IMR-90 (cell line): ENCODE measurements around the gene VPS8. TPM values are rescaled to one million over a fixed set of nuclear protein-coding genes. Genes with fewer than 3 reads are reported as not detected.

Experiments used
- ATAC-seq: fragments of 200-7000 bp; cut with Tn5 transposase; 2 replicates; pipeline ENCODE4 v1.9.1; 2020; ENCODE audit warnings: low read depth, mild to moderate bottlenecking, moderate library complexity
- BruUV-seq: library from RNA; stranded (reverse); fragments of 400-500 nt; replicated peaks from 2 replicates; lab custom pipeline; 2021; lab: Mats Ljungman, UMichigan
- CTCF ChIA-PET: fragments of 300-600 bp; formaldehyde crosslinking; extraction: SDS; loops from one replicate; lab custom pipeline; 2021; ENCODE audit warnings: antibody characterized with exemption; lab: Yijun Ruan, JAX
- POLR2A ChIA-PET: fragments of 300-600 bp; sonication (Branson Sonifier 250); formaldehyde crosslinking; loops from one replicate; lab custom pipeline; 2022; ENCODE audit warnings: antibody characterized with exemption; ENCODE audit not compliant: unreplicated experiment; lab: Charles Lee
- DNase-seq: peaks from one replicate; pipeline ENCODE4 v3.0.0; 2013
- H2AFZ ChIP-seq: replicated peaks from 2 replicates; pipeline ENCODE3; 2013; ENCODE audit warnings: low read length, mild to moderate bottlenecking; ENCODE audit not compliant: poor library complexity
- H2AK5ac ChIP-seq: 2 replicates; pipeline ENCODE4 v1.6.1; 2013; ENCODE audit warnings: low read depth, low read length, inconsistent platforms
- H2AK9ac ChIP-seq: replicated peaks from 2 replicates; pipeline ENCODE3; 2013; ENCODE audit warnings: mild to moderate bottlenecking, low read depth, low read length, moderate library complexity; ENCODE audit not compliant: poor library complexity
- H2BK120ac ChIP-seq: 2 replicates; pipeline ENCODE4 v1.6.1; 2013; ENCODE audit warnings: low read depth, low read length, inconsistent platforms
- H2BK15ac ChIP-seq: 3 replicates; pipeline ENCODE4 v1.6.1; 2013; ENCODE audit warnings: low read depth, low read length, inconsistent platforms
- H2BK20ac ChIP-seq: 2 replicates; pipeline ENCODE4 v1.6.1; 2013; ENCODE audit warnings: low read depth, mild to moderate bottlenecking, inconsistent platforms, low read length, moderate library complexity
- H2BK5ac ChIP-seq: 2 replicates; pipeline ENCODE4 v1.6.1; 2013; ENCODE audit warnings: mild to moderate bottlenecking, low read depth, low read length, inconsistent platforms; ENCODE audit not compliant: poor library complexity, severe bottlenecking
- H3K14ac ChIP-seq: replicated peaks from 2 replicates; pipeline ENCODE4 v1.6.1; 2013; ENCODE audit warnings: low read depth, low read length, inconsistent platforms
- H3K18ac ChIP-seq: 2 replicates; pipeline ENCODE4 v1.6.1; 2013; ENCODE audit warnings: low read depth, low read length, control low read depth
- H3K23ac ChIP-seq: 2 replicates; pipeline ENCODE4 v1.6.1; 2013; ENCODE audit warnings: low read depth, low read length, inconsistent platforms
- H3K27ac ChIP-seq: 2 replicates; pipeline ENCODE4 v1.5.1; 2013; ENCODE audit warnings: mild to moderate bottlenecking, control low read depth, low read length; ENCODE audit not compliant: insufficient read depth
- H3K27me3 ChIP-seq: 2 replicates; pipeline ENCODE4 v1.6.1; 2013; ENCODE audit warnings: low read length; ENCODE audit not compliant: control insufficient read depth, insufficient read depth
- H3K36me3 ChIP-seq: 2 replicates; pipeline ENCODE4 v1.6.1; 2013; ENCODE audit warnings: low read length, mixed read lengths; ENCODE audit not compliant: control insufficient read depth, insufficient read depth
- H3K4ac ChIP-seq: 2 replicates; pipeline ENCODE4 v1.6.1; 2013; ENCODE audit warnings: low read depth, low read length, inconsistent platforms
- H3K4me1 ChIP-seq: 2 replicates; pipeline ENCODE4 v1.6.1; 2013; ENCODE audit warnings: low read length, mixed read lengths; ENCODE audit not compliant: control insufficient read depth, insufficient read depth
- H3K4me2 ChIP-seq: 2 replicates; pipeline ENCODE4 v1.6.1; 2013; ENCODE audit warnings: low read depth, mild to moderate bottlenecking, control low read depth, low read length, moderate library complexity
- H3K4me3 ChIP-seq: 2 replicates; pipeline ENCODE4 v1.5.1; 2013; ENCODE audit warnings: low read depth, mild to moderate bottlenecking, control low read depth, low read length, moderate library complexity; ENCODE audit not compliant: insufficient read depth
- H3K56ac ChIP-seq: 2 replicates; pipeline ENCODE4 v1.6.1; 2013; ENCODE audit warnings: low read length, inconsistent platforms; ENCODE audit not compliant: insufficient read depth; ENCODE audit errors: extremely low read depth
- H3K79me1 ChIP-seq, 2 experiments: 2 replicates each; pipeline ENCODE4 v1.6.1; 2013; ENCODE audit warnings: low read length in 2 of 2, inconsistent platforms in 1 of 2, low read depth in 1 of 2
- H3K9ac ChIP-seq: 2 replicates; pipeline ENCODE4 v1.6.1; 2013; ENCODE audit warnings: low read depth, low read length, control low read depth
- H3K9me1 ChIP-seq: 2 replicates; pipeline ENCODE4 v1.6.1; 2013; ENCODE audit warnings: low read length, inconsistent platforms; ENCODE audit not compliant: insufficient read depth
- H3K9me3 ChIP-seq: 2 replicates; pipeline ENCODE4 v1.6.1; 2013; ENCODE audit warnings: low read length; ENCODE audit not compliant: control insufficient read depth, insufficient read depth
- H4K20me1 ChIP-seq: 2 replicates; pipeline ENCODE4 v1.6.1; 2013; ENCODE audit warnings: low read length, inconsistent platforms; ENCODE audit not compliant: insufficient read depth
- H4K5ac ChIP-seq: 2 replicates; pipeline ENCODE4 v1.6.1; 2013; ENCODE audit warnings: mild to moderate bottlenecking, low read depth, low read length, control low read depth
- H4K8ac ChIP-seq, 2 experiments: 2 replicates each; pipeline ENCODE4 v1.6.1; 2013; ENCODE audit warnings: low read depth in 2 of 2, low read length in 2 of 2, control low read depth in 1 of 2, inconsistent platforms in 1 of 2
- H4K91ac ChIP-seq: 2 replicates; pipeline ENCODE4 v1.6.1; 2013; ENCODE audit warnings: low read depth, low read length, inconsistent platforms; ENCODE audit not compliant: insufficient read depth
- CEBPB ChIP-seq: IDR thresholded peaks from 2 replicates; pipeline ENCODE4 v1.6.1; 2012; ENCODE audit warnings: low read depth, low read length, improper control_type of control experiment
- RAD21 ChIP-seq: IDR thresholded peaks from 2 replicates; pipeline ENCODE4 v1.6.1; 2012; ENCODE audit warnings: low read length, improper control_type of control experiment
- WGBS, 2 experiments: methylation state at CpG; one replicate each; pipeline versions ENCODE4 v1.1.5 to v1.1.7; 2013; ENCODE audit warnings: missing lambda C conversion rate in 2 of 2; ENCODE audit not compliant: insufficient read length in 1 of 2; ENCODE audit errors: extremely low coverage in 2 of 2; 5-methylcytosine and 5-hydroxymethylcytosine counted together
- dilution Hi-C: fragments of 300-500 bp; cut with HindIII; formaldehyde crosslinking; loops from one replicate; pipeline ENCODE4 v1.14.3; 2018; ENCODE audit warnings: low sequenced_read_pairs; ENCODE audit not compliant: unreplicated experiment
- in situ Hi-C: fragments of 300-500 bp; cut with MboI; formaldehyde crosslinking; loops from 3 replicates; pipeline ENCODE4 v1.14.3; 2019; ENCODE audit warnings: low sequenced_read_pairs, inconsistent platforms, mixed read lengths
- intact Hi-C: fragments of 100-400 bp; cut with micrococcal nuclease; formaldehyde crosslinking; loops from 2 replicates; pipeline ENCODE4 v1.10.0; 2022
- polyA plus RNA-seq, 3 experiments: library from polyadenylated mRNA; depleted of rRNA; stranded (reverse); fragments of >200 nt; gene quantifications; 2 replicates each; pipeline ENCODE4 v1.2.3, GENCODE V29; 2012; ENCODE audit warnings: low replicate concordance in 1 of 3
- total RNA-seq: library from RNA; depleted of rRNA; stranded (reverse); fragments of >200 nt; gene quantifications from 2 replicates; pipeline ENCODE4 v1.2.3, GENCODE V29; 2012

VPS8 gene
- total and polyA plus RNA-seq, 2 of the 4 experiments (the other 2 are of a cell fraction): 14.0 to 56.1 TPM

- Histone ChIP-seq H3K79me1 (no peaks in the 10 kb centered on the region), H2AK5ac (no peak overlapping the region), H3K27me3 (no peaks in the 10 kb centered on the region), H3K18ac (no peak overlapping the region), H3K4me1 (0 out of 2 replicates have a peak, but pooled peaks cover 2% of the 10 kb centered on the region), H2BK120ac (no peak overlapping the region), H4K20me1 (no peaks in the 10 kb centered on the region), H3K14ac (no peak overlapping the region), H3K36me3 (no peaks in the 10 kb centered on the region), H2BK15ac (no peak overlapping the region), H3K56ac (no peak overlapping the region), H4K5ac (no peak overlapping the region), H3K9me1 (no peaks in the 10 kb centered on the region), H3K4me3 (no peak overlapping the region), H4K8ac (no peak overlapping the region), H3K4me2 (no peak overlapping the region), H4K91ac (no peak overlapping the region), H3K27ac (no peak overlapping the region), H3K9me3 (no peaks in the 10 kb centered on the region), H3K23ac (no peak overlapping the region), H2AK9ac (no peak overlapping the region), H2BK5ac (no peak overlapping the region), H3K9ac (no peak overlapping the region), H2BK20ac (no peak overlapping the region), H2AFZ (no peak overlapping the region), H3K4ac (no peak overlapping the region)
- DNase-seq: no peak
- ChIA-PET POLR2A (no interaction called here), CTCF (interaction anchor here (1.2 to 1.3 kb wide), 3 partner anchors 18 to 116 kb away, joined by 3 to 5 read pairs (median 3); no protein-coding TSS in a partner anchor)
- in situ Hi-C loops (loop anchor here (10.0 kb wide), 1 partner anchor 430 kb away; the partner anchor contains the start of gene THPO), dilution Hi-C loops (no loop called here), intact Hi-C loops (loop anchor here (5.0 kb wide), 1 partner anchor 432 kb away; no protein-coding TSS in a partner anchor)
- WGBS, 2 experiments: no CpG with 5 or more reads among the region's 1 CpG
- no TSS peak for BruUV-seq
- ATAC-seq: no peak
- TF ChIP-seq CEBPB: no peak
- TF ChIP-seq RAD21: no peak
These were observed 7.2 kb upstream of the VPS8 start for GRCh38 chr3:184804801-184805200.
